ENCODE results near the gene MIA2. TPM values are rescaled to one million over a fixed set of nuclear protein-coding genes. Genes with fewer than 3 reads are reported as not detected.

Gene MIA2
- total and polyA plus RNA-seq, 2 experiments from 2014 or later: 9.5 to 10.9 TPM

GRCh38 chr14:39374851-39375250 is 141.1 kb downstream of the MIA2 start:
- Histone ChIP-seq H3K36me3 (ENCODE audit: insufficient read depth) (no peaks in the 10 kb centered on the region), H3K9me2 (ENCODE audit: insufficient read depth) (no peaks in the 10 kb centered on the region), H3K4me3 (no peak overlapping the region), H3K79me2 (replicated peaks; ENCODE audit: insufficient read depth) (no peaks in the 10 kb centered on the region), H2AFZ (no peak overlapping the region), H3K4me1 (ENCODE audit: insufficient read depth) (peaks cover 7% of the 10 kb centered on the region), H3F3A (replicated peaks; ENCODE audit: low read depth) (no peaks in the 10 kb centered on the region), H3K27ac (ENCODE audit: low read depth) (no peak overlapping the region), H4K20me1 (replicated peaks; ENCODE audit: insufficient read depth) (no peaks in the 10 kb centered on the region), H3K4me2 (no peak overlapping the region), H3K27me3 (ENCODE audit: insufficient read depth) (no peaks in the 10 kb centered on the region)
- H3K9me3 Mint-ChIP-seq: no peaks in the 10 kb centered on the region
- DNase-seq (ENCODE audit: low spot score) (no peak), ATAC-seq (no peak)
- H3K36me3 Mint-ChIP-seq (ENCODE audit: low read depth): no peaks in the 10 kb centered on the region
- no peak overlapping the region for H3K4me3 Mint-ChIP-seq
- H3K4me1 Mint-ChIP-seq: peaks cover 7% of the 10 kb centered on the region; the same call in 2 of the 3 replicates
- H3K27me3 Mint-ChIP-seq (ENCODE audit: insufficient read depth, low read depth, poor library complexity): no peaks in the 10 kb centered on the region
- TF ChIP-seq ZNF114 (CRISPR knock-in tag; IDR thresholded peaks at IDR 0.05) (no peak), ZNF331 (CRISPR knock-in tag; IDR thresholded peaks at IDR 0.05; ENCODE audit: low read depth) (no peak), EZH2phosphoT487 (IDR thresholded peaks at IDR 0.05; ENCODE audit: unreplicated experiment) (no peak)
- no peak overlapping the region for H3K27ac Mint-ChIP-seq

- Histone ChIP-seq H3F3A (replicated peaks; ENCODE audit: low read depth) (no peaks in the 10 kb centered on the region), H3K4me3 (no peak overlapping the region), H2AFZ (no peak overlapping the region; the same call in 1 of the 2 replicates), H3K36me3 (ENCODE audit: insufficient read depth) (no peaks in the 10 kb centered on the region), H3K9me2 (ENCODE audit: insufficient read depth) (no peaks in the 10 kb centered on the region), H3K27me3 (ENCODE audit: insufficient read depth) (no peaks in the 10 kb centered on the region), H3K4me1 (ENCODE audit: insufficient read depth) (peaks cover 7% of the 10 kb centered on the region), H3K4me2 (no peak overlapping the region), H4K20me1 (replicated peaks; ENCODE audit: insufficient read depth) (no peaks in the 10 kb centered on the region), H3K27ac (ENCODE audit: low read depth) (no peak overlapping the region), H3K79me2 (replicated peaks; ENCODE audit: insufficient read depth) (no peaks in the 10 kb centered on the region)
- Mint-ChIP-seq H3K27ac (peak overlapping the region; percentile 89), H3K36me3 (ENCODE audit: low read depth) (no peaks in the 10 kb centered on the region), H3K27me3 (ENCODE audit: insufficient read depth, low read depth, poor library complexity) (no peaks in the 10 kb centered on the region), H3K4me3 (no peak overlapping the region), H3K9me3 (no peaks in the 10 kb centered on the region), H3K4me1 (peaks cover 7% of the 10 kb centered on the region; the same call in 2 of the 3 replicates)
- TF ChIP-seq CREB1 (CRISPR knock-in tag; IDR thresholded peaks at IDR 0.05; ENCODE audit: low read depth) (no peak), CTCF (conservative IDR thresholded peaks at IDR 0.05; ENCODE audit: low read depth in 2 of 2) (no peak), EZH2 (IDR thresholded peaks at IDR 0.05; ENCODE audit: low read depth, unreplicated experiment) (no peak), ETS1 (IDR thresholded peaks at IDR 0.05) (no peak), ZNF331 (CRISPR knock-in tag; IDR thresholded peaks at IDR 0.05; ENCODE audit: low read depth) (no peak)
- DNase-seq (ENCODE audit: low spot score) (peak; percentile 9), ATAC-seq (no peak)
Observed at GRCh38 chr14:39376667-39377403, 143.1 kb downstream of the MIA2 start.
